Measurements from ENCODE around the gene CASS4. TPM values are rescaled to one million over a fixed set of nuclear protein-coding genes. Genes with fewer than 3 reads are reported as not detected.
A peak's percentile ranks its signal among the peaks of the same experiment; 100 is the strongest.

Gene CASS4
- total RNA-seq (2021; ENCODE audit: unreplicated experiment) (0.15 TPM), Bru-seq, nascent RNA (percentile 34 among the genes with signal in this experiment), BruChase-seq, experiment 1, labeled RNA remaining after a 2-hour chase (percentile 44 among the genes with signal in this experiment), BruChase-seq, experiment 2, labeled RNA remaining after a 6-hour chase (percentile 36 among the genes with signal in this experiment)
- polyA plus RNA-seq (2012; ENCODE audit: insufficient read length), result 0.15 TPM
- long read RNA-seq, result 0 reads

GRCh38 chr20:56411759-56412472 is at the start of gene CASS4:
Gene CASS4 (plus strand): TSS chr20:56412260. CDS start chr20:56412459, 199 bp downstream.
- no TSS peak for BruUV-seq (replicated peaks)
- in situ Hi-C loops (cut with HindIII; ENCODE audit: low pct_unique_long_range_greater_than_20kb, low sequenced_read_pairs), result no loop called here

More at GRCh38 chr20:56411759-56412472, at the start of gene CASS4:
- Histone ChIP-seq H3K9me3 (ENCODE audit: control insufficient read depth, insufficient read depth, low read depth, low read length) (no peaks in the 10 kb centered on the region), H3K27me3 (ENCODE audit: control insufficient read depth, insufficient read depth, low read length) (no peaks in the 10 kb centered on the region), H3K36me3 (ENCODE audit: control insufficient read depth, insufficient read depth, low read length) (peaks cover 4% of the 10 kb centered on the region; the same call in 1 of the 2 replicates), H3K4me1 (ENCODE audit: control insufficient read depth, insufficient read depth, low read length) (no peaks in the 10 kb centered on the region), H3K27ac (ENCODE audit: low read length) (no peak within 1 kb of the TSS), H3K4me3 (ENCODE audit: low read depth in 2 of 2, low read length in 2 of 2) (no peak within 1 kb of the TSS)
- ChIA-PET POLR2A (interaction anchor here (0.7 kb wide), 1 partner anchor 216 kb away, joined by 3 read pairs; no protein-coding TSS in a partner anchor), CTCF (no interaction called here)
- DNase-seq (ENCODE audit: low read depth, low spot score) (no peak), ATAC-seq (no peak)
- TF ChIP-seq SIN3A (IDR thresholded peaks at IDR 0.05; ENCODE audit: borderline replicate concordance, insufficient read depth, low read depth, low read length) (no peak), TCF7L2 (IDR thresholded peaks at IDR 0.05; ENCODE audit: low read depth, low read length) (no peak), CTCF (IDR thresholded peaks at IDR 0.05) (no peak), POLR2AphosphoS5 (IDR thresholded peaks at IDR 0.05; ENCODE audit: low read depth, low read length) (no peak), REST (IDR thresholded peaks at IDR 0.05; ENCODE audit: insufficient read depth in 1 of 2, low read depth in 2 of 2, low read length in 1 of 2) (no peak)
- intact Hi-C loops (cut with micrococcal nuclease; ENCODE audit: unreplicated experiment), result no loop called here

Data from Panc1 (cell line).